PC-9 (cell line): Measurements from ENCODE around the gene FAM83G.

Source experiments
- CTCF ChIP-seq: fragments of 200-600 bp; sonication (generic); conservative IDR thresholded peaks from 2 replicates; pipeline ENCODE4 v1.6.1; 2017; ENCODE audit warnings: mixed run types, antibody characterized with exemption, mild to moderate bottlenecking, moderate library complexity
- EZH2 ChIP-seq: fragments of 200-600 bp; sonication (generic); IDR thresholded peaks from 2 replicates; pipeline ENCODE4 v1.8.0; 2017; ENCODE audit warnings: antibody characterized with exemption, low read depth

GRCh38 chr17:18981642-18982424, 22.7 kb downstream of the FAM83G start:
- no peak for TF ChIP-seq CTCF
- TF ChIP-seq EZH2: no peak
